Fibroblast of pulmonary artery (primary cell): ENCODE data around the gene MDC1.

Source experiments
- DNase-seq: peaks from one replicate; pipeline ENCODE4 v3.0.0-alpha.2; 2010; ENCODE audit warnings: low read depth
- H3K4me3 ChIP-seq: replicated peaks from 2 replicates; pipeline ENCODE4 v1.5.1; 2011; ENCODE audit warnings: low read depth, mild to moderate bottlenecking, control low read depth, low read length, moderate library complexity
- TF ChIP-seq, protein P1 (sequence below): IDR thresholded peaks from 2 replicates; pipeline ENCODE4 v1.5.1; 2011; ENCODE audit warnings: mild to moderate bottlenecking, control low read depth, low read length, inconsistent platforms; ENCODE audit errors: missing control alignments

The MDC1 gene

DNA sequence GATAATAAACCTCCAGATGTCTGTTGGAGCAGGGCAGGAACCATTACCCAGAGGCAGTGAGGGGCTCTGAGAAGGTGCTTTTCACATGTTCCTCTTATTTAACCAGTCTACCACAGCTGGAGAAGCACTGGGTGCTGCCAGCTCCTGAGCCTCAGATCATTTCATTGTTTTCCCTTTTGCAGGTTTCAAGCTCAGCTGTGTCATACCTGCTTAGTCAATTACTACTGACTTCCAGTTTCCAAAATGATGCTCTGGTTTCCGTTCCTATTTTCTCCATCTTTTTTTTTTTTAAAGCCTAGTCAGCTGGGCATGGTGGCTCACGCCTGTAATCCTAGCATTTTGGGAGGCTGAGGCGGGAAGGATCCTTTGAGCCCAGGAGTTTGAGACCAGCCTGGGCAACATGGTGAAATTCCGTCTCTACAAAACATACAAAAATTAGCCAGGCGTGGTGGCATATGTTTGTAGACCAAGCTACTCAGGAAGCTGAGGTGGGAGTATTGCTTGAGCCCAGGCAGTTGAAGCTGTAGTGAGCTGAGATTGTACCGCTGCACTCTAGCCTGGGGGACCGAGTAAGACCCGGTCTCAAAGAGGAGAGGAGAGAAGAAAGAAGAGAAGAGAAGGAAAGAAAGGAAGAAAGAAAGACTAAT lies 18.7 kb upstream of the MDC1 start:
- no peak for DNase-seq
- no peak overlapping the region for H3K4me3 ChIP-seq
- TF ChIP-seq, protein P1, sequence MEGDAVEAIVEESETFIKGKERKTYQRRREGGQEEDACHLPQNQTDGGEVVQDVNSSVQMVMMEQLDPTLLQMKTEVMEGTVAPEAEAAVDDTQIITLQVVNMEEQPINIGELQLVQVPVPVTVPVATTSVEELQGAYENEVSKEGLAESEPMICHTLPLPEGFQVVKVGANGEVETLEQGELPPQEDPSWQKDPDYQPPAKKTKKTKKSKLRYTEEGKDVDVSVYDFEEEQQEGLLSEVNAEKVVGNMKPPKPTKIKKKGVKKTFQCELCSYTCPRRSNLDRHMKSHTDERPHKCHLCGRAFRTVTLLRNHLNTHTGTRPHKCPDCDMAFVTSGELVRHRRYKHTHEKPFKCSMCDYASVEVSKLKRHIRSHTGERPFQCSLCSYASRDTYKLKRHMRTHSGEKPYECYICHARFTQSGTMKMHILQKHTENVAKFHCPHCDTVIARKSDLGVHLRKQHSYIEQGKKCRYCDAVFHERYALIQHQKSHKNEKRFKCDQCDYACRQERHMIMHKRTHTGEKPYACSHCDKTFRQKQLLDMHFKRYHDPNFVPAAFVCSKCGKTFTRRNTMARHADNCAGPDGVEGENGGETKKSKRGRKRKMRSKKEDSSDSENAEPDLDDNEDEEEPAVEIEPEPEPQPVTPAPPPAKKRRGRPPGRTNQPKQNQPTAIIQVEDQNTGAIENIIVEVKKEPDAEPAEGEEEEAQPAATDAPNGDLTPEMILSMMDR: no peak

DNA sequence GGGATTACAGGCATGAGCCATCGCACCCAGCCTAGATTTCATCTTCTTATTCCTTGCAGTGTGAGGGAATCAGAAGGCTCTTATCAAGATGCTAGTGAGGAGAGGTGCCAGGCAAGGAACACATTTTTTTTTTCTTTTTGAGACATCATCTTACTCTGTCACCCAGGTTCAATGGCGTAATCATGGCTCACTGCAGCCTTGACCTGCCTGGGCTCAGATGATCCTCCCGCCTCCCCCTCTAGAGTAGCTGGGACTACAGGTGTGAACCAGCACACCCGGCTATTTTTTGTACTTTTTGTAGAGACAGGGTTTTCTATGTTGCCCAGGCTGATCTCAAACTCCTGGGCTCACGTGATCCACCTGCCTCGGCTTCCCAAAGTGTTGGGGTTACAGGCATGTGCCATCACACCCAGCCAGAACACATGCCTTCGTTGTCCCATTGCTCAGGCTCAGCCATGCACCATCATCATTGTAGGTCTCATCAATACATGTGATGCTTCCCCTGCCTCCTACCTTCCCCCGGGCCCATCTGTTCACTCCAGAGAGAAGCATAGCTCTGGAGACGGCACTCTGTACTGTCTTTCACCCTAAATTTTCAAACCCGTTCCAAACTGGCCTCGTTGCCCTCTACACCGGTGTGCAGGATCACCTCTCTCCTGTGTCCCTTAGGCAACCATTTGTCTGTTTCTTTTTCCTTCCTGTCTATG lies 15.3 kb upstream of the MDC1 start:
- TF ChIP-seq, protein P1: no peak
- no peak for DNase-seq
- H3K4me3 ChIP-seq: no peak overlapping the region

DNA sequence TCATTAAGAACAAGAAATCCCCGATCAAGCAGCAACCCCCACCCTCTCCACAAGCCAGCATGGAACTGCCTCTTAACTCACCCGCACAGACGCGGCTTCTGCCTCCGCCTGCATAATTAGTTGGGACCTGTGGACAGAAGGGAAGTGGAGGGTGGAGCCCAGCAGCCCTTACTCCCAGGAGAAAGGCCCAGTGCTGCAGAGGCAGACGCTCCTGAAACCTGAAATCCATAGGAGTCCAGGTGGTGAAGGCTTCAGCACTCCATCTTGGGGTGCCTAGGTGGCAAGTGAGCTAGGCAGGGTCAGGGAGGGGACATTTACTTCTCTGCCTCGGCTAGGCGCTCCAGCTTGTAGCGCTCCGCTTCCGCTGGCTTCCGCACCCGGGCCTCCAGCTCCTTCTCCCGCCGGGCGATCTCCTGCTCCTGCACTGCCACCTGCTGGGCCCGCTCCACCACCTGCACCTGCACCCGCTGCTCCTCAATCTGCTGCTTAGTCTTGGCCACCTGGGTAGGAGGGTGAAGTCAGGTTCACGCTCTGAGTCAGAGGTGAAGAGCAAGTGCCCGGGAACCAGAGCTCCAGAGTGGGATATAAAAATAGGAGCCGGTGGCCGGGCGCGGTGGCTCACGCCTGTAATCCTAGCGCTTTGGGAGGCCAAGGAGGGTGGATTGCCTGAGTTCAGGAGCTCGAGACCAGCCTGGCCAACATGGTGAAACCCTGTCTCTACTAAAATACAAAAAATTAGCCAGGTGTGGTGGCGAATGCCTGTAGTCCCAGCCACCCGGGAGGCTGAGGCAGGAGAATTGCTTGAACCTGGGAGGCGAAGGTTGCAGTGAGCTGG lies 13.7 kb upstream of the MDC1 start:
- TF ChIP-seq, protein P1: peak; percentile 38
- no peak for DNase-seq
- no peak overlapping the region for H3K4me3 ChIP-seq

DNA sequence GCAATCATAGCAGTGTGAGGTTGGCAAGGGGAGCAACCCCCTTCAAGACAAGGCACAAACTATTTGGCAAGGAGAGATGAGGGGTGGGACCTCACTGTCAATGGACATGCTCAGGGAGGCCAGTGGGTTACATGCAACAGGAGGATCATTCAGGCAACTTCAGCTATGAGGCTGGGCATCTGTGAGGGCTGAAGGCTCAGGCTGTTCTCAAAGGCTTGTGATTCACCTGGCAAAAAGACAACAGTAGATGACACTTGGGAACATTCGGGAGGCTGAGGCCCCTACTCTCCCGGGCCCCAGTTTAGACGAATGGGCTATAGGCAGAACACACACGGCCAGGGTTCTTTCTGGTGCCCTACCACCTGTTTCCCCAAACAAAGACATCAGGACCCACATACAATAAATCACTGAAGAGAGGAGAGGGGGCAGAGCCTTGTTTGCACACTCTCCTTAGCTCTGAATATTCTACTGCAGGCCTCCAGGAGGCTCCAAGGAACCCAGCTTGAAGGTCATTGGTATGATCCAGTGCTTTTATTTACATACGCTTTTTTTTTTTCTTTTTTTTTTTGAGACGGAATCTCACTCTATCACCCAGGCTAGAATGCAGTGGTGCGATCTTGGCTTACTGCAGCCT lies 11.0 kb upstream of the MDC1 start:
- TF ChIP-seq, protein P1: peak; percentile 37
- no peak overlapping the region for H3K4me3 ChIP-seq
- peak; percentile 68 for DNase-seq

DNA sequence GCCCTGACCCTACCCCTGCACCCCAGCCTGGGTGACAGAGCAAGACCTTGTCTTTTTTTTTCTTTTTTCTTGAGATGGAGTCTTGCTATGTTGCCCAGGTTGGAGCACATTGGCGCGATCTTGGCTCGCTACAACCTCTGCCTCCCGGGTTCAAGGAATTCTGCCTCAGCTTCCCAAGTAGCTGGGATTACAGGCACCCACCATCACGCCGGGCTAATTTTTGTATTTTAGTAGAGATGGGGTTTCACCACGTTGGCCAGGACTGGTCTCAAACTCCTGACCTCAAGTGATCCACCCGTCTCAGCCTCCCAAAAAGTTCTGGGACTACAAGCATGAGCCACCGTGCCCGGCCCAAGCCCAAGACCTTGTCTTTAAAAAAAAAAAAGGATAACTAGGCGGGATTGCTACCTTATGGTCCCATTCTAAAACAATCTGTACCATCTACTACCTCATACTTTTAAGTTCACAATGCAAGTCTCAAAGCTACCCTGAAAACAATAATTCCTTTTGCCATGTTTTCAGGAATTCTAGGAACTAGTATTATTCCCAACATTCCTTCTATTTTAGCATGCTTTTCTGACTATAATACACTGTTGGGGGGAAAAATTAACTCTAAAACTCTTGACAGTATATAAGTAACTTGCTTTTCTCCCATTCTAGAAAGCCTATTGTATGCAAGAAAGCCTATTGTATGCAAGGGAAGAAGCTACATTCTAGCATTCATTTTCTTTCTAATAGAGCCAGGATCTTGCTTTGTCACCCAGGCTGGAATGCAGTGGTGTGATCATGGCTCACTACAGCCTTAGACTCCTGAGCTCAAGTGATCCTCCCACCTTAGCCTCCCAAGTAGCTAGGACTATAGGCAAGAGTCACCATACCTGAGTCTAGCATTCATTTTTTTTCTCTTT lies 9.7 kb upstream of the MDC1 start:
- no peak overlapping the region for H3K4me3 ChIP-seq
- TF ChIP-seq, protein P1: no peak
- DNase-seq: no peak
